T-helper 9 cell (primary cell): Measurements from ENCODE around the gene LSP1.

Experiments
- DNase-seq: peaks from one replicate; pipeline ENCODE4 v3.0.0-alpha.2; 2020

Gene LSP1

GRCh38 chr11:1892116-1892515 is 39.2 kb downstream of the LSP1 start:
- DNase-seq, result no peak

GRCh38 chr11:1892558-1892957 is 39.7 kb downstream of the LSP1 start:
- DNase-seq, result no peak

- DNase-seq, result no peak
Observed at GRCh38 chr11:1893581-1894359, 40.9 kb downstream of the LSP1 start.

DNA sequence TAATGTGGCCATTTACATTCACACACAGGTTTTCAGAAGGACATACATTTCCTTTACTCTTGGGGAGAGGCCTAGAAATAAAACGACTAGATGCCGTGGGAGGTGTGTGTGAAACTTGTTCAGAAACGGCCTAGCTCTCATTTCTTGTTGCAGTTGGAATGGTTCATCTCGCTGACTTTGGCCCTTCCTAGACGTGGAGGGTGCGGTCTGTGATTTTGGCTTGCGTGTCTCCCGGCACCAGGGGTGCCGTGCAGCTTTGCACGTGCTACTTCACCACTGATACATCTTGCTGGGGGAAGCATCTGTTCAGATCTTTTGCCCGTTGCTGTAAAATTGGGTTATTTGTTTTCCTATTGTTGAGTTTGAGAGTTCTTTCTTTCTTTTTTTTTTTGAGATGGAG is 41.9 kb downstream of the LSP1 start:
- DNase-seq, result no peak

DNA sequence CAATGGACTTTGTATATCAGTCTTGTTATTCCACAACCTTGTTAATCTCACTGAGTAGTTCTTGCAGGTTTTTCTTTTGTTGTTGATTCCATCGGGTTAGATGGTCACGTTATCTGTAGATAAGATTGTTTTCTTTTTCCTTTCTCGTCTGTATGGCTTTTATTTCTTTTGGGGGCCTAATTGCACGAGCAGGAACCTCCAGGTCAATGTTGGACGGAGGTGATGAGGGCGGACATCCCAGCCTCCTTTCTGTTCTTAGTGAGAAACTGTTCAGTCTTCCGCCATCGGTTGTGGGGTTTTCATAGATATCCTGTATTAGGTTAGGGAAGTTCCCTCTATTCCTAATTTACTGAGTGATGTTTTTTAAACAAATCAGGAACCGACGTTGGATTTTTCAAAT is 43.6 kb downstream of the LSP1 start:
- no peak for DNase-seq

DNA sequence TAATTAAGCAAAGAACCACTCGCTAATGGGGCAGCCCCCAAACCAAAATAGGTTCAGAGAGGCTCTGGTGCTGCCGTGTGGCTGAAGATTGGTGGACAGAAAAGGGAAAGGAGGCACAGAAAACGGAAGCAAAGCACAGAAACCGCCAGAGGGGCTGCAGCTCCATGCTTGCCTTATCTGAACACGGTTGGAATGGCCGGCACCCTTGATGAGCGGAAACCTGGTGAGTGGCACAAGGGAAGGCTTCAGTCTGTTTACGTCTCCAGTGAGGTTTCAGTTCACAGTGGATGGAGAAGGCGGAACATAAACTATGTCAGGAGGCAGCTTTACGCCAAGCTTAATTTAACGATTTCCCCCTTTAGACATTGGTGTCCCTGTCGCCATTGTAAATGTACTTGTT is 44.0 kb downstream of the LSP1 start:
- no peak for DNase-seq

GRCh38 chr11:1899090-1899489 is 46.2 kb downstream of the LSP1 start:
- DNase-seq, result no peak

- no peak for DNase-seq
Observed at GRCh38 chr11:1899686-1900085, 46.8 kb downstream of the LSP1 start.

GRCh38 chr11:1906181-1906580 is 53.3 kb downstream of the LSP1 start:
- no peak for DNase-seq

GRCh38 chr11:1906611-1907423 is 53.9 kb downstream of the LSP1 start:
- no peak for DNase-seq

DNA sequence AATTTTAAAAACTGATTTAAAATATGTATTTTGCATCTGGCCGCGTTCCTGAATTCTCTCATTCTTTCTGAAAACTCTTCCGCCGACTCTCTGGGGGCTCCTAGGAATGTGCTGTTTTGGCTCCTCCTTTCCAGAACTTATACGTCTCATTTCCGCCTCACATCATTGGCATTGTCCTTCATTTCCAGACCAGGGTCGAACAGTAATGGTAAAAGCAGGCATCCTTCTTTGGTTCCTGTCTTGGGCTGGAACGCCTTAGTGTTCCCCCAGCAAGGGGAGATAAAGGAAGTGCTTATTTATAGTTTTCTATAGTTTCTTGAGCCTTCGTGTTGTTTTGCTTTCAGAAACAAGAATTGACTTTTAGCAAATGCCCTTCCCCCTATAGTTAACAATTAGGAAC is 55.7 kb downstream of the LSP1 start:
- DNase-seq, result no peak

DNA sequence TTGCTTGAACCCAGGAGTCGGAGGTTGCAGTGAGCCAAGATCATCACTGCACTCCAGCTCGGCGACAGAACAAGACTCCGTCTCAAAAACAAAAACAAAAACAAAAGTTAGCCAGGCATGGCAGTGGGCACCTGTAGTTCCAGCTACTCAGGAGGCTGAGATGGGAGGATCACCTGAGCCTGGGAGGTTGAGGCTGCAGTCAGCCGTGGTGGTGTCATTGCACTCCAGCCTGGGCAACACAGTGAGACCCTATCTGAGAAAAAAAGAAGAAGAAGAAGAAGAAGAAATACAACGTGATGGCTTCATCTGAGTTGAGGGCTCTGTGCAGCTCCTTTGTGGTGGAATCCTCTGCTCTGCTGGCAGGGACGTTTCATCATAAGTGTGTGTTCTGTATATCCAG is 56.6 kb downstream of the LSP1 start:
- DNase-seq, result no peak

GRCh38 chr11:1912289-1912878 is 59.5 kb downstream of the LSP1 start:
- DNase-seq, result no peak

GRCh38 chr11:1913271-1914060 is 60.6 kb downstream of the LSP1 start:
- no peak for DNase-seq

GRCh38 chr11:1915795-1916131 is 62.9 kb downstream of the LSP1 start:
- no peak for DNase-seq

- DNase-seq, result no peak
Observed at GRCh38 chr11:1916132-1916985, 63.5 kb downstream of the LSP1 start.

DNA sequence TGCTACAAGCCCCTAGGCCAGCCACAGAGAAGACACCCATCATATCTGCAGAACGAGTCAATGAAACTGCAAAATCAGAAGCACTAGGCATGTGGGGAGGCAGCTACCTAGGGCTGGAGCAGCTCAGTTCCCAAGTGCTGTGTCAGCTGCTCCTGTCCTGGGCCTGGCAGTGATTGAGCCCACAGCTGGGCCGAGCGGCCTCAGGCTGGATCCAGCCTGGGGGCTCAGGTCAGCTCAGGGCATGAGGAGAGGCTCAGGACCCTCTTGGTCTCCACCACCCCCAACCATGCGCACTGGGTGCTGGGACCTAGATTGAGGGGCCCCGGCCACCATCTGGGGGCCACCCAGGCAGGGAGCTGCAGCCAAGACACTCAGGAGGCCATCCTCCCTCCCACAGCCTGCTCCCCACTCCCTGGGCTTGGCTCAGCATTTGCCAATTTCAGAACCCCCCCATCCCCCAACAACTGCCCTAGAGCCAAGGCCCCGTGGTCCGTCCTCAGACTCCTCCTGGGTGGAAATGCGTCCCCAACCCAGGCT is 64.2 kb downstream of the LSP1 start:
- no peak for DNase-seq

GRCh38 chr11:1917523-1918435 is 64.9 kb downstream of the LSP1 start:
- no peak for DNase-seq

DNA sequence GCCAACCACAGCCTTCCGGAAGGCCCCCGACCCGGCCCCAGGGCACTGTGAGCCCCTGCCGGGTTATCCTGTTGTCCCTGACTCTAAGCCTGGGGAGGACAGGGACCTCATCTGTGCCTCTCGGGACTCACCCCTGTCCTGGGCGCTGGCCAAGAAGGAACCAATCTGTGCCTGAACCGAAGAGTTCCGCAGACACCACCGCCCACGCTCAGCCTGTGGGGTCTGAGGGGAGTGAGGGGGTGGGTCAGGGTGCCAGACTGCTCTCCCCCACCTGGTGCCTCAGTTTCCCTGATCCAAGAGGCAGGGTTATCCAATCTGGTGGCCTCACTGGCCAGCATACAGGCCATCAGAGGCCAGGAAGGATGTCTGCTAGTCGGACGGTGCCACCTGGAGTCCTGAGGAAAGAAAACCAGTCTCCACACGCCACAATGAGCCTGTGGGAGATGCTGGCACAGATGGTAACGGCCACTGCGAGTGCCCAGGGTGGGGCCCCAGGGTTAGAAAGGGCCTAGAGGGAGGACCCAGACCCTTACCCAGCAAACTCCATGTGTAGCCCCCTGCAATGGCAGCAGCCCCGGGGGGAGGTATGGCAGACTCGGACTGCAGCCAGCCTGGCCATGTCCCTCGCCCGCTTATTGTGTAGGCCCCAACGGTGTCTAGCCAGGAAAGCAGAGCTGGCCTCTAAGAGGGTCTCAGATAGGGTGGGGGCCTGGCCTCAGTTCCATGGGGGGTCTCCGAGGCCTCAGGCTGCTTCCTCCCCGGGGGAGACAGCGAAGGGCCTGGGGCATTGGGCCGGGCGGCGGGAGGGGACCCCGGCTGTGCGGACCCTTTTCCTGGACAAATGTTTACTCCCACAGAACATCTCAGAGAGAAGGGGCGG is 65.8 kb downstream of the LSP1 start:
- DNase-seq, result no peak
